Fibroblast of peridontal ligament (primary cell): ENCODE results near the gene FHIT.

Experiments
- DNase-seq: peaks from one replicate; pipeline ENCODE4 v3.0.0-alpha.2; 2010; ENCODE audit errors: extremely low read depth

FHIT gene

DNA sequence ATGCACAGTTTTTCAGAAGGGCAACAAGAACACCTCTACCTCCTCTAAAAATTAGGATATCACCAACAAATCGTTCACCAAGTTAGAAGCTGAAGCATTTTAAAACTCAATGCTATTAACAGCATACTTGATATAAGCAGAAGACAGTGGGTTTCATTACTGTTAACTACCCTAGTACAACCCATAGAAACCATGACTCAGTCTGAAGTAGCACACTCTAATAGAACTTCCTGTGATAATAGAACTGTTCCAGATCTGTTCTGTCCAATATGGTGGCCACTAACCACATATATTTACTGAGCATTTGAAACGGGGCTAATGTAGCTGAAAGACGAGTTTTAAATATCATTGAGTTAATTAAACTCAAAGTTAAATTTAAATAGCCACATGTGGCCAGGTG lies 1075.6 kb downstream of the FHIT start:
- no peak for DNase-seq

DNA sequence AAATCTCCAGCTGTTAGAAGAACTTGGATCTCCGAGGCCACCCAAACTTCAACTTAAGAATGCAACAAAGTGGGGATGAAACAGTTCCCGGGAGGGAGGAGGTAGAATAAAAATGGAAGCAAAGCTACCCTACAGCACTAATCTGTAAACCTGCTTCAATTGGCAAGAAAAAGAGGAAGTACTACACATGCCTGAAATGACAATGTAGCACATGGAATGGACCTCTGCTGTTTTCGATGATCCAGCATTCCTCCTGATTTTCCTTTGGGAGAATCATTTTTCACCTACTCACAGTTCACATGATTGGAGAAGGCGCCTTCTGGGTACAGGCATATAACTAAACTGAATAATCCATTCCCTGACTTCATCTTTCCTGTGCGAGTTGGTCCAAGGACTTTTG lies 1081.5 kb downstream of the FHIT start:
- DNase-seq = no peak

DNA sequence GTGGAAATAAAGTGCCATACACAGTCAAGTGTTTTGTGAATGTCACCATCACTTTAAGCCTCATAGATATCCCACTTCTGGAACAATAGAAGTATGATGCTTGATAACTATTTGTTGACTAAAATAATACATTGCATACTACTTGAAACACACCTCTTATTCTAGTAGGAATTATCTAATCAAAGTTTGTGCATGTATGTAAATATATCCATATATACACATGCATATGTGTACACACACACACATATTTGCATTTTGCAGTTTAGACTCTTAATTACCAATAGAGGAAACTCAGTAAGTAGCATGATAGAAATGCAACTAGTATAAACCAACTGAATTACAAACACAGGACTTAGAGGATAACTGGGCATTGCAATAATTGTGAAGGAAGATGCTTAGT lies 1084.1 kb downstream of the FHIT start:
- no peak for DNase-seq

DNA sequence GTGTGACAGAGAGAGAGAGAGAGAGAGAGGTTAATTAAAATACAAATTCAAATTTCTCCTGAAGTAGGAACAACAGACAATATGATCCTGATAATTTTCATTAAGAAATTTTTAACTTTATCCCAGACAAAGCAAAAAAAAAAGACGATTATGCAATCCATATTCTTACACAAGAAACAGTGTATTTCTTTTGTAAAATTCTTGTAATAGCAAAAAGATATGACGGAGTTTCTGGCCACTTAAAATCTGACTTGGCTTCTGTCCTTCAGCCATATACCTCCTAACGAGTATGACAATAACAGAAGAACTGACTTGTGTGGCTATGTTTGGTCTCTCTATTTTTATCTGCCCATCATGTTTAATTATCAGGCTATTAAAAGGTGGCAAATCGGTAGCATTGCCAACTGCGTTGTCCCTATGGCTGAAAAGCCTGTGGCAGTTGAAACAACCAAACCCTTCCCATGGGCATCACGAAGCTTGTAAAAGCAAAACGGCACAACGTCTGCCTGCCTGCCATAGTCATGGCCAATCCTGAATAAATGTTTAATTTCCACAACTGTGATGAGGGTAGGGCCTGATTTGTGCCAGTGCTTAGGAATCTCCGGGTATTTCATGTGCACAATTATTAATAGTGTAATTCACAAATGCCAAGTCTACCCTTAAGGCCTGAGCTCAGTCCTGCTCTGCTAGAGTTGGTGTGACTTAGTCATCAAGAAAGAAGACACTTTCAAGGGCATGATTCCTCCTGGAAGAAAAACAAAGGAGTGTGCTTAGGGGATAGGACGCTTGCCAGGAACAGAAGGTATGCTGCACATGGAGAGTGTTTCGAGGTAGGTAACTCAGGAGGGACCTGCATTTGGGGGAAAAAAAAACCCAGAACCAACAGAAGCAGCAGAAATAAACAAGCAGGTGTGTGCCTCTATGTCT lies 1090.2 kb downstream of the FHIT start:
- DNase-seq = no peak

DNA sequence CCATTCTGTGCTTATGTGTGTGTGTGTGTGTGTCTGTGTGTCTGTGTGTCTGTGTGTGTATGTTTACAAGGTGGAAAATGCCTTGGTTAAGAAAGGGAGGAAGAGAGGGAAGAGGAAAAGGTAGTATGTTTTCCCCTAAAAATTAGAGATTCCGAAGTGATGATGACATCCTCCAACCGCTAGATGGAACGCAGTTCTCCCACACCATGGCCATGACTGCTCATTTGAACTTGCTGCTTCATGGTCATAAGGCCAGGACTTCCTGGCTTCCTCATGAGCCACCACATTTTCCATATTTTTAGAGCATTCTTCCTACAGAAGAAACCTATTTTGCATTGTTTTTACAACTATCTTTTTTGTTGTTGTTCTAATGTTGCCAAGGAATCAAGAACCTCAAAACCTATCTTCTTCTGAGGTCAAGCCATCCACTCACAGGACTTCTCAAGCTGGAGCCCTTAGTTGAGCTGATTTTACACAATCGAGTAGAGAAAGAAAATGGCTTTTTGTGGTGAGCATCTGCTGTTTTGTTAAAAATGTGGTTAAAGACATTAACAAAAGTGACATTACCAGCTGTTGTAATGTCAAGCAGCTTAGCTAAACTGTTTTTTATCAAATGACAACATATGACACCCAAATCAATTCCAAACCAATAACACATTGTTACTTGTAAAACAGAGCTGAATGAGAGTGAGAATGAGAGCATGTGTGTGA lies 1091.0 kb downstream of the FHIT start:
- DNase-seq = no peak

DNA sequence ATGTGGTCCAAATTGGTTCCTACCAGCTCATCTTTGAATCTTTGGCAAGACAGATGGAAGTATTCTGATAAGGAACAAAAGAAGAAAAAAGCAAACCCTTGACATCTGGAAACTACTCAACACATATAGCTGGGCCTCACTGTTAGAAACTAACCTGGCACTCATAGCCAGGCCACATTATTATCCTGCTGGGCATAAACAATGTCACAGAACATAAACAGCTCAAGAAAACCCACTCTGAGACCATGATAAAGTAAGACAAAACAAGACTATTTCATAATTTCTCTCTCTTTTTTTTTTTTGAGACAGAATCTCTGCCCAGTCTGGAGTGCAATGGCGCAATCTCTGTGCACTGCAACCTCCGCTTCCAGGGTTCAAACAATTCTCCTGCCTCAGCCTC lies 1093.2 kb downstream of the FHIT start:
- DNase-seq = no peak

DNA sequence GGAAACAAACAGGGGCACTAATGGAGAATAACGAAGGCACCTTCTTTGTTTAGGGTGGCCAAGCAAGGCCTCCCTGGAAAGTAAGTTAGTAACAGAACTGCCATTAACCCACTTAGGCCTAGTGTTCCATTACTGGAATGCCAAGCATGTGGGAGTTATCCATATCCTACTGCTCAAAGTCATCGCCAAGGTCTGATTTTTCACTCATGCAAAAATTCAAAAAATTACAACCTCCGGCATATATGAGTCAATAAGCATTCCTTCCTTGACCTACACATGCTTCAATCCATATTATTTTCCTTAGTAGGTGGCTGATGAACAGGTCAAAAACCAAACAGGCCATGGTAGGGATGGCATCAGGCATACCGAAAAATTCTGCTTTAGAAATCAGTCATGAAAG lies 1097.2 kb downstream of the FHIT start:
- no peak for DNase-seq

DNA sequence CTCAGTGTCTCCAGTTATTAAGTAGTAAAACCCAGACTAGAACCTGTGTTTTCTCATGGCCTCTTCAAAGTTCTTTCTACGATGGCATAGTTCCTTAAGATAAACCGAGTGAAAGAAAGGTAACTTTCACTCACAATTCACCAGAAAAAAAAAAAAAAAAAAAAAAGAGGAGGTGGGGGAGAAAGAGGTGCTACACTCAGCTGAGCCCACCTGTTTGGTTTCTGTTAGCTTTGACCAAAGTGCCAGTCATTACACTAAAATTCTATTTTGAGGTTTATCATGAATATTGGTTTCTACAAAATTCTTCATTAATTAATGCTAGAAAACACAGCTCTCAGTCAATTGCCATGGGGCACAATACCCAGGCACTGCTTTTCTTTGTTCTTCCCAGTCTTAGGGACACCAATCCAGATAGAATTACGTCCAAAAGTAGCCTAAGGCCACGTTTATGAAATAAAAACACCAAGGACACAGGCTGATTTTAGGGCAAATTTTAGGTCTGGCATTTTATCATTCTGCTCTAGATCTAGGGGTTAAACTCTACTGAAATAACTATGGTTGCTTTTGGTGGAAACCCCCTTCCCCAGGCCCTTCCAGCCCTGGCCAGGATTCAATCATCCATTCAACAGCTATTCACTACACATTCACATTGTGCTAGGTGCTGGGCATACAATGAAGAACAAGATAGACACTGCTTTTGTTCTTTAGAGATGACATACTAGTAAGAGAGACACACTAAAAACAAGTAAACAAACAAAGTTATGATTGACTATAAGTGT lies 1097.8 kb downstream of the FHIT start:
- no peak for DNase-seq

DNA sequence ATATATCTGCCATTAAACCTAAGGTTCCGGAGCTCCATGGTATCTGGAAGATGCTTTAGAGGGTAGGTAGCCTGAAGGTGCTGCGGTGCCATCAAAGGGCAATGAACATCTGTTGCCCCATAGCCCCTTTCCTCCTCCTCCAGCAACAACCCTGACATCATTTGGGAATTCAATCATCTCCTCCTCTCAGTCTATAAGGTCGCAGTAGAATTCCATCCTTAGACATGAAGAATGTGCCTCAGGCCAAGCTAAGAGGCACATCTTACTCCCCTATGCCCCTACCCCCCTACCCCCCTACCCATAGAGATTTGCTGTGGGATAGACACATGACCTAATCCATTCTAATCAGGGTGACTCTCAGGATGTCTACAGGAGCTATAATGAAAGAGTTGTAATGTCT lies 1101.8 kb downstream of the FHIT start:
- no peak for DNase-seq

DNA sequence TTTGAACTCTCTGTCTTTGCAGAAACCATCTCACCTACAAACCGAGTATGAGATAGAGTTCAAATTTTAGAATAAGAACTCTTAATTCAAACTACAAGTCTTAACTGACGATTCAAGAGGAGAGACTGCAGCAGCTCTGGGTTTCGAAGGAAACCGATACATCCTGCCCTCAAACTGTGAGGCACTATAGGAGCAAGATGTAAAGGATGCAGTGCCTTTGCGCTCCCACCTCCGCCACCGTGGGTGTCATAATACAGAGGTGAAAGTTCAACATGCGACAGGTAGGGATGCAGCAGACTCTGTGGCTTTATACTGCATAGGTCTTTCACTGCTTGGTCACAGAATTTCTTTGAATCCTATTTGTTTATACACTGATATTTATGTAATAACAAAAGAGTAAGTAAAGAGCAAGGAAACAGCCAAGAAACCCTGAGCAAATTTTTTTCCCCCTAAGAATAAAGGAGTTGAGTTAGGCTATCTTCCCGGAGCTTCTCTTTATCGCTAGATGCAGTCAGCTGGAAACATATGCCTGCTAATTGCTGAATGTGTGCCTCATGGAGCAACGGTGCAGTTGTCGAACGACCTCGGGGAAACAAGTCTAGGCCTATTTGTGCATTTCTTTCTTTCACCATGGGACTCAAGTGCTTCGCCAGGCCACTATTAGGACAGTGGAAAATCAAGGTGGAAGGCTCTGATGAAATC lies 1103.9 kb downstream of the FHIT start:
- DNase-seq = no peak

DNA sequence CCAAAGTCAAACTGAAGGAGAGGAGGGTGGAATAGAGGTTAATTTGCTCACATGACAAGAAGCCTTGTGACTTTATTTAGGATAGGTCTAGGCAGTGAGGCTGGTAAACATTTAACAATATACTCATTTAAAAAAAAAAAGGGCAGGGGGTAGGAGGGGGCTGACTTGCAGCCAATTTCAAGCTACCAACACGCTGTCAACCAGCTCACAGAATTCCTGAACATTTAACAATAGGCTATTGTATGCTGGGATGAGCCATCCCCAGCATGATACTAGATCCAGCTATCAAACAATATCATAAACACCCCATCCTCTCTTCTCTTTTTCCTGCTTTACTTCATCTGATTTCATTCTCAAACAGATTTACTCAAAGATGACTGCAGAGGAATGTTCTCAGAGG lies 1105.1 kb downstream of the FHIT start:
- no peak for DNase-seq

DNA sequence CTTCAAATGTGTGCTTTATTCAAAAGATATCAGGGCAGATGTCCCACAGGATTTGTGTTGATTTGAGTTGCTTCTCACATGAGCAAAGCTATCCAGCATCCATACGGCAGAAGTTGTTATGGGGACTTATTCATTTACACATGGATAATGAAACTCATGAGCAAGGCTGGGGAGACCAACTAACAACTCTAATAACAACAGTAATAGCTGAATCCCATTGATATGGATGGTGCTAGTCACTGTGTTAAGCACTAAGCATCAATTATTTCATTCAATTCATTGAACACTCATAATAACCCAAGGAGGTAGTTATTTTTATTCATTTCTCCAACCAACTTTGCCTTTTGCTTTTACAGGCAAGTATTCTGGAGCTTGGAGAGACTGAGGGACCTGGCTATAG lies 1107.2 kb downstream of the FHIT start:
- no peak for DNase-seq

DNA sequence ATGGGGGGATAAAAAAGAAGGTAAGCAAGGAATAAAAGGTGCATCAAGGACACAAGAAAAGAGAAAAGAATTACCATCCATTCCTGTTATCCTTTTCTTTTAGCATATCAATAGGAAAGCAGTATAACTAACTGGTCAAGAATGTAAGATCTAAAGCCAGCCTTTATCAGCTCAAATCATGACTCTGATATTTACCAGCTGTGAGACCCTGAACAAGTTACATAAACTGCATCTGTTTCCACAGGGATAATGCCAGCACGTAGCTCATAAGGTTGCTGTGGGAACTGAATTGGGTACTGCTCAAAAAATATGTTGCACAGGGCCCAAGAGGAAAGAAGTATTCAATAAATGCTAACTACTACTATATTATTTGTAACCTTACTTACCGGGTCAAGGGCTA lies 1109.2 kb downstream of the FHIT start:
- no peak for DNase-seq

DNA sequence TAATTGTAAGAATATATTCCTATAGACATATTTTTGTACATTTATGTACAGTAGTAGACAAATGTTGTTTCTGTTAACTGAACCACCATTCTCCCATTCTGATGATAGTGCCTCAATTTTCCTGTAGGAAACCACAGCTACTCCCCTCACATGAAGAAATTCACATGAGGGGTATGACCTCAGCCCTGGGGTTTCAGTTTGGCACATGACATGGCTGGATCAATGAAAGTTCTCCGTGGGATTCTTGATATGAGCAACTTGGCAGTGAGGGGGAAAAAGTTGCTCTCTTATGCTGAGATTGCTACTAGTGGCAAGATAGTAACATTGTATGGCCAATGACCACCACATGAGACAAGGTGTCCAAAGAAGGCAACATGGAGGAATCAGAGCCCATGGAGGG lies 1111.1 kb downstream of the FHIT start:
- no peak for DNase-seq

DNA sequence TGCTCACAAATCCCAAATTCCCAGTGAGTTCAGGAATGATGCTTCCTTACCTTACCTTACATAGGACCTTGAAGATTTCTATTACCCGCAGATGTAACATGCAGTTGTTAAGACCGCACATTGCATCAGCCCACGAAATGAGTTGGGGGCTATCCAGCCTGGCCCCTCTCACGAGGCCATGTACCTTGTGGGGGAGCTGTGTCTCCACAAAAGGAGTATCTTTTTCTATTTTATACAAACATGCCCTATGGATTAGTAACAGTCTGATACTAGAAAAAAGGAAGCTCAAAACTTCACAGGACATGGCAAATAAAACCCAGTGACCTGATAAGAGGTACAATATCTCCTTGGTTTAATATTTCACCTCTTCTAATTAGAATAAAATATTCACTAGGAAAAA lies 1114.7 kb downstream of the FHIT start:
- DNase-seq = no peak

DNA sequence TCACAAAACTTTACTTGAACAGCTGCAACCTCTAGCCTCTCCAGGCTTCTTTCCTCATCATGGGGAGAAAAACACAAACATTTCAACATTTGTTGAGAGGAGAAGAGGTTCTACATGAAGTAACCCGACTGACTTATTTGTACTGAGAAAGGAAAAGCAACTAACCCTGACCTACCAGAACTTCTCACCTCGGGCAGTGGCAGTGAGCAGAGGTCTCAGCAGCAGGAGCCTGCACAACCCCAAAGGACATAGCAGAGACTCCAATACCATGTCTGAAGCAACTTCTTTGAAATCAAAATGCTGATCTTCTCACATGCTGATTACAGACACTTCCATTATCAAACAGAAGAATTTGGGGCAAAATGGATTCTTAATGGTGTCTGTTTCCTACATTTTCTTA lies 1115.8 kb downstream of the FHIT start:
- DNase-seq = no peak

DNA sequence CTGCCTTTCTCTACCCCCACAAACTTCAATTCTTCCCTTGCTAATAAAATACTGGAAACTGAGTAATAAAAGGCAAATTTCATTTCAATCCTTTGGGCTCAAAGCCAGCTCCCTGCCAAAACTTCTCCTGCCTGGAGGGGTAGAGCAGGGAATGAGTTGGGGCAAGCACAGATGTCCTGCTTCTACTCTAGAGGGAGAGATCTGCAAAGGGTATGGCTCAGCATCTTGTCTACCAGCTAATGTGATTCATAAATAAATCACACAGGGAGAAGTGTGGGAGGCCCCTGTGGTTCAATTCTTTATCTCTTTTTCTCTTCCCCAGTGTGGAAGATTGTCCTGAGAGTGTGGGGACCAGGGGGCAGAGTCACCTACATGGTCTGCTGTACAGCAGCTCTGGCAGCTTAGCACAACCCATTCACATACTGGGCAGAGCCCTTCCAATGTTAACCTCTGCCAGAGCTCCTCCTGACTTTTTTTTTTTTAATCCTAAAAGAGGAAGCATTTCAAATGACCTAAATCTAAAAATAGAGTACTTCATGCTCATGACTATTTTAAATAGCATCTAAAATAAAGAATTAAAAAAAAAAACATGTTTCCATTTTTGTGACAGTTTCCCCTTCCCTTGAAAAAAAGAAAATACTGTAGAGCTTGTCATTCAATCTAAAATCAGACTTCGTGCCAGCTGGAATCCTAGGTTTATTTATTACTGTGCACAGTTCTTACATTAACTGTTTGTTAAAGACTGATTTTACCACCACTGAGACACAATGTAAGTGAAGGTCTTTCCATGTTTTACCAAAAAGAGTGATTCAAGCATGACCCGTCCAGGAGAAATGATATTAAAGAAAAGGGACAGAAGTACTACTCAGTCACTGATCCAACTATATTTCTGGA lies 1117.7 kb downstream of the FHIT start:
- no peak for DNase-seq

DNA sequence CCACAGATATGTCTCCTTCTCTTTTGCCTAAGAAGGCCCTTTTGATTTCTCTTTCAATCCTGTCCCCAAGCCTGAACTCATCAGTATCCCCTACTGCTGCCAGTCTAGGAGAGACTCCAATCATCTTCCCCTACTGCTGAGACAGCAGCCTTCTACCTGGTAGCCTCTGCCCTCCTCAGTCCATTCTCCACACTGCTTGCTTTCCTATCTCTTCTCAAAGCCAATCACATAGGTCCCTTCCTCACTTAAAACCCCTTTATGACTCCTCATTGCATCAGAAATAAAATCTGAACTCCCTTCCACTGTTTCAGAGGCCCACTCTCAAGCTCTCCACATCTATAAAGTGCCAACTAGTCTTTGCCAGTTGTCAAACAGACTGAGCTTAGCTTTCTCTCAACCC lies 1119.6 kb downstream of the FHIT start:
- no peak for DNase-seq

DNA sequence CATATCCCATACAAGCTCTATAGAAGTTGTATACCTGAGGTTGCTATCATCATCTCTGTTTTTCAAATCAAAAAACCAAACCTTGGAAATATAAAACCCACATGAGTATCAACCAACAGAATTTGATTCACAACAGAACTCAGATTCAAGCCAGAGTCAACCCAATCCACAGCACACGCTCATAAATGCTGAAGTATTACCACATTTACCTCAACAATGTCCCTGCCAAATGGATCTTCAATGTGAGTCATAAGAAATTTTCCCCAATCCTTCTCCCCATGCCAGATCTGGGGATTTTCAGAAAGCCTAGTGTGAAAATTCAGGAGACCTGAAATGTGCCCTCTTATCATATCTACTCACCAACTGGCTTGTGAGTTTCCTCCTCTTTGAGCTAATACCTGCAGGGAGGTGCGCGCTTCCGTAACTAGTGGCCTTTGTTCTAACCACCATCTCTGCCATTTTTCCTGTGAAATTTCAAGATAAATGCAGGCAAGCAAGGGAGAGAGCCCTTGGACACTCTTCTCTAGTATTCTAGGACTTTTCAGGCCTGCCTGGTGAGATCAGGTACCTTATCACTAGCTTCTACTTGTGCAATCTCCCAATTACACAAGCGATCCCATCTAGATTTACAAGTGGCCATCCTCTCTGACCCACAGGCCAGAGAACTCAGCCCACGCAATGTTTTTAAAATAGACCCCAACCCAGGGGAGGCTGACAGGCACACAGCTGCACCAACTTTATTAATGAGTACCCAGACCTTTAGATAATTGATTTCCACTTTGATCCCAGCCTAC lies 1124.5 kb downstream of the FHIT start:
- no peak for DNase-seq

DNA sequence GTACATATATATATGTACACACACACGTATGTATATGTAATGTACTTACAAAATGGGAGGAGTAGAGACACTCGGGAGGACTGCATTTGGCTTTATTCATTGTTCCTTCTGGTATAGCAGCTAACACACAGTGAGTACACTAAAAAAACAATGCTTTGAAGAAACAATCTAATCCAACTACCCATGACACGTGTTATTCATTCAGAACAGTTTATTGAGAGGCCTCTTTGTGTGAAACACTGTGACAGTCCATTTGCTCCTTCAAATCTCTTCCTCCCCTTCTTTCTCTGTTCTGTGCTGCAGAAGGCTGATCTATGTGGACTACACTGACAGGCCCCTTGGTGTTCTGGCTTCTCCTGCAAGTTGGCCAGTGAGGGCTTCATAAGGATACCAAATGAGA lies 1125.6 kb downstream of the FHIT start:
- DNase-seq = no peak
